ENCODE data around the gene IL22RA2. TPM values are rescaled to one million over a fixed set of nuclear protein-coding genes. Genes with fewer than 3 reads are reported as not detected.
A peak's percentile ranks its signal among the peaks of the same experiment; 100 is the strongest.

IL22RA2 gene
- total and polyA plus RNA-seq, 2 of the 13 experiments (the other 11 are each of a cell fraction or from before 2014, with no cell fraction given), result not detected

DNA sequence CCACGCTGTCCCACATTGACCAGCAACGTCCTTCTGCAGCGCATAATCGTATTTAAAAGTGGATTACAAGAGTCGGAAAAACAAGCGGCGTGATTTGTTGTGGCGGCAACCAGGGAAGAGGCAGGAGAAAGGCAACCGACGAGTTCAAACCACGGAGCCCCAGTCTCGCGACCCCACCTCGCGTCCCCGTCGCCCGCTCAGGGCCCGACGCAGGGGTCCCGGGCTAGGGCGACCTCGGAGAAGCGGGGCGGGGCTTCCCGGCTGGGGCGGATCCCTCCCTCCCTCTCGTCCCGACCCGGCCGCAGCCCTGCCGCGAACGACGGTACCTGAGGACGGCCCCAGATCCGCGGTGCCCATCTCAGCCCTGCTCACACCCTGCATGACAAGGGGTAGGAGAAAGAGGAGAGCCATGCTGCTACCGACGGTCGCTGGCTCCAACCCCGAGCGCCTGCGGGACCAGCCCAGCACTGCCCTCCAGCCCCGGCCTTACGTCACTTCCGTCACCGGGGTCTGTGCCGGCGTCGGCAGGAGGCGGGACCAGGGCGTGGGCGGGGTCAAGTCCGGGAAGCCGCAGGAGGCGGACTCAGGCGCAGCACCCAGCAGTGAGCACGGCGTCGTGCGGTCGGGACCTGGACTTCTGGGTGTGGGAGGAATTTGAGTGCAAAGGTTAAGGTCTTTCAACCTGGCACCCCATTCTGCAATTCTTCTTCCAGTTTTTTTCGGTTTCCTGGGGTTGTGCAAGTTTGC, 45.6 kb upstream of the IL22RA2 start, which contains the start of gene IFNGR1 (continued):
- TF ChIP-seq, protein P1, sequence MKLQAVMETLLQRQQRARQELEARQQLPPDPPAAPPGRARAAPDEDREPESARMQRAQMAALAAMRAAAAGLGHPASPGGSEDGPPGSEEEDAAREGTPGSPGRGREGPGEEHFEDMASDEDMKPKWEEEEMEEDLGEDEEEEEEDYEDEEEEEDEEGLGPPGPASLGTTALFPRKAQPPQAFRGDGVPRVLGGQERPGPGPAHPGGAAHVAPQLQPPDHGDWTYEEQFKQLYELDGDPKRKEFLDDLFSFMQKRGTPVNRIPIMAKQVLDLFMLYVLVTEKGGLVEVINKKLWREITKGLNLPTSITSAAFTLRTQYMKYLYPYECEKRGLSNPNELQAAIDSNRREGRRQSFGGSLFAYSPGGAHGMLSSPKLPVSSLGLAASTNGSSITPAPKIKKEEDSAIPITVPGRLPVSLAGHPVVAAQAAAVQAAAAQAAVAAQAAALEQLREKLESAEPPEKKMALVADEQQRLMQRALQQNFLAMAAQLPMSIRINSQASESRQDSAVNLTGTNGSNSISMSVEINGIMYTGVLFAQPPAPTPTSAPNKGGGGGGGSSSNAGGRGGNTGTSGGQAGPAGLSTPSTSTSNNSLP (IDR thresholded peaks at IDR 0.05; ENCODE audit: low read depth, low read length), result no peak
- TF ChIP-seq ZNF607 (CRISPR knock-in tag; IDR thresholded peaks at IDR 0.05; ENCODE audit: borderline replicate concordance) (peak; percentile 91), RBAK (CRISPR knock-in tag; IDR thresholded peaks at IDR 0.05) (0 out of 2 replicates have a peak, but pooled peaks have one; percentile 7), DNMT1 (CRISPR knock-in tag; IDR thresholded peaks at IDR 0.05) (peak; percentile 97), ZNF501 (CRISPR knock-in tag; IDR thresholded peaks at IDR 0.05) (peak; percentile 98), ZSCAN29 (CRISPR knock-in tag; conservative IDR thresholded peaks at IDR 0.05) (0 out of 2 replicates have a peak, but pooled peaks have one; percentile 19), SP140L (CRISPR knock-in tag; IDR thresholded peaks at IDR 0.05; ENCODE audit: borderline replicate concordance) (0 out of 2 replicates have a peak, but pooled peaks have one; percentile 30), JUN (CRISPR knock-in tag; IDR thresholded peaks at IDR 0.05) (no peak), MXI1 (IDR thresholded peaks at IDR 0.05; ENCODE audit: borderline replicate concordance, low read depth, low read length) (peak; percentile 66; the same call in 1 of the 3 replicates), FOXA3 (CRISPR knock-in tag; IDR thresholded peaks at IDR 0.05) (peak; percentile 77)
- TF ChIP-seq, protein P2, sequence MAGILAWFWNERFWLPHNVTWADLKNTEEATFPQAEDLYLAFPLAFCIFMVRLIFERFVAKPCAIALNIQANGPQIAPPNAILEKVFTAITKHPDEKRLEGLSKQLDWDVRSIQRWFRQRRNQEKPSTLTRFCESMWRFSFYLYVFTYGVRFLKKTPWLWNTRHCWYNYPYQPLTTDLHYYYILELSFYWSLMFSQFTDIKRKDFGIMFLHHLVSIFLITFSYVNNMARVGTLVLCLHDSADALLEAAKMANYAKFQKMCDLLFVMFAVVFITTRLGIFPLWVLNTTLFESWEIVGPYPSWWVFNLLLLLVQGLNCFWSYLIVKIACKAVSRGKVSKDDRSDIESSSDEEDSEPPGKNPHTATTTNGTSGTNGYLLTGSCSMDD (CRISPR knock-in tag; IDR thresholded peaks at IDR 0.05), result no peak
- TF ChIP-seq, protein P3, sequence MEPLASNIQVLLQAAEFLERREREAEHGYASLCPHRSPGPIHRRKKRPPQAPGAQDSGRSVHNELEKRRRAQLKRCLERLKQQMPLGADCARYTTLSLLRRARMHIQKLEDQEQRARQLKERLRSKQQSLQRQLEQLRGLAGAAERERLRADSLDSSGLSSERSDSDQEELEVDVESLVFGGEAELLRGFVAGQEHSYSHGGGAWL (CRISPR knock-in tag; IDR thresholded peaks at IDR 0.05), result peak; percentile 96
- TF ChIP-seq, protein P4, sequence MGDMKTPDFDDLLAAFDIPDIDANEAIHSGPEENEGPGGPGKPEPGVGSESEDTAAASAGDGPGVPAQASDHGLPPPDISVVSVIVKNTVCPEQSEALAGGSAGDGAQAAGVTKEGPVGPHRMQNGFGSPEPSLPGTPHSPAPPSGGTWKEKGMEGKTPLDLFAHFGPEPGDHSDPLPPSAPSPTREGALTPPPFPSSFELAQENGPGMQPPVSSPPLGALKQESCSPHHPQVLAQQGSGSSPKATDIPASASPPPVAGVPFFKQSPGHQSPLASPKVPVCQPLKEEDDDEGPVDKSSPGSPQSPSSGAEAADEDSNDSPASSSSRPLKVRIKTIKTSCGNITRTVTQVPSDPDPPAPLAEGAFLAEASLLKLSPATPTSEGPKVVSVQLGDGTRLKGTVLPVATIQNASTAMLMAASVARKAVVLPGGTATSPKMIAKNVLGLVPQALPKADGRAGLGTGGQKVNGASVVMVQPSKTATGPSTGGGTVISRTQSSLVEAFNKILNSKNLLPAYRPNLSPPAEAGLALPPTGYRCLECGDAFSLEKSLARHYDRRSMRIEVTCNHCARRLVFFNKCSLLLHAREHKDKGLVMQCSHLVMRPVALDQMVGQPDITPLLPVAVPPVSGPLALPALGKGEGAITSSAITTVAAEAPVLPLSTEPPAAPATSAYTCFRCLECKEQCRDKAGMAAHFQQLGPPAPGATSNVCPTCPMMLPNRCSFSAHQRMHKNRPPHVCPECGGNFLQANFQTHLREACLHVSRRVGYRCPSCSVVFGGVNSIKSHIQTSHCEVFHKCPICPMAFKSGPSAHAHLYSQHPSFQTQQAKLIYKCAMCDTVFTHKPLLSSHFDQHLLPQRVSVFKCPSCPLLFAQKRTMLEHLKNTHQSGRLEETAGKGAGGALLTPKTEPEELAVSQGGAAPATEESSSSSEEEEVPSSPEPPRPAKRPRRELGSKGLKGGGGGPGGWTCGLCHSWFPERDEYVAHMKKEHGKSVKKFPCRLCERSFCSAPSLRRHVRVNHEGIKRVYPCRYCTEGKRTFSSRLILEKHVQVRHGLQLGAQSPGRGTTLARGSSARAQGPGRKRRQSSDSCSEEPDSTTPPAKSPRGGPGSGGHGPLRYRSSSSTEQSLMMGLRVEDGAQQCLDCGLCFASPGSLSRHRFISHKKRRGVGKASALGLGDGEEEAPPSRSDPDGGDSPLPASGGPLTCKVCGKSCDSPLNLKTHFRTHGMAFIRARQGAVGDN (CRISPR knock-in tag; IDR thresholded peaks at IDR 0.05), result peak; percentile 97
- TF ChIP-seq, protein P5, sequence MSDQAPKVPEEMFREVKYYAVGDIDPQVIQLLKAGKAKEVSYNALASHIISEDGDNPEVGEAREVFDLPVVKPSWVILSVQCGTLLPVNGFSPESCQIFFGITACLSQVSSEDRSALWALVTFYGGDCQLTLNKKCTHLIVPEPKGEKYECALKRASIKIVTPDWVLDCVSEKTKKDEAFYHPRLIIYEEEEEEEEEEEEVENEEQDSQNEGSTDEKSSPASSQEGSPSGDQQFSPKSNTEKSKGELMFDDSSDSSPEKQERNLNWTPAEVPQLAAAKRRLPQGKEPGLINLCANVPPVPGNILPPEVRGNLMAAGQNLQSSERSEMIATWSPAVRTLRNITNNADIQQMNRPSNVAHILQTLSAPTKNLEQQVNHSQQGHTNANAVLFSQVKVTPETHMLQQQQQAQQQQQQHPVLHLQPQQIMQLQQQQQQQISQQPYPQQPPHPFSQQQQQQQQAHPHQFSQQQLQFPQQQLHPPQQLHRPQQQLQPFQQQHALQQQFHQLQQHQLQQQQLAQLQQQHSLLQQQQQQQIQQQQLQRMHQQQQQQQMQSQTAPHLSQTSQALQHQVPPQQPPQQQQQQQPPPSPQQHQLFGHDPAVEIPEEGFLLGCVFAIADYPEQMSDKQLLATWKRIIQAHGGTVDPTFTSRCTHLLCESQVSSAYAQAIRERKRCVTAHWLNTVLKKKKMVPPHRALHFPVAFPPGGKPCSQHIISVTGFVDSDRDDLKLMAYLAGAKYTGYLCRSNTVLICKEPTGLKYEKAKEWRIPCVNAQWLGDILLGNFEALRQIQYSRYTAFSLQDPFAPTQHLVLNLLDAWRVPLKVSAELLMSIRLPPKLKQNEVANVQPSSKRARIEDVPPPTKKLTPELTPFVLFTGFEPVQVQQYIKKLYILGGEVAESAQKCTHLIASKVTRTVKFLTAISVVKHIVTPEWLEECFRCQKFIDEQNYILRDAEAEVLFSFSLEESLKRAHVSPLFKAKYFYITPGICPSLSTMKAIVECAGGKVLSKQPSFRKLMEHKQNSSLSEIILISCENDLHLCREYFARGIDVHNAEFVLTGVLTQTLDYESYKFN (CRISPR knock-in tag; conservative IDR thresholded peaks at IDR 0.05), result peak; percentile 92

All from HepG2 (cell line).